CD4-positive, CD25-positive, alpha-beta regulatory T cell (primary cell): ENCODE data around the gene STOML1. TPM values are rescaled to one million over a fixed set of nuclear protein-coding genes. Genes with fewer than 3 reads are reported as not detected.
"Not testable (repeated sequence)": the region's sequence is repeated elsewhere in the genome, so short reads cannot be mapped to it uniquely, and the experiment has no call there.

ENCODE experiments used
- ATAC-seq, 2 donors: fragments of 150-1000 bp; cut with Tn5 transposase; one replicate each; pipeline ENCODE4 v1.10.0; 2021; ENCODE audit warnings: low read depth in 2 of 2, moderate number of reproducible peaks in 2 of 2, moderate library complexity in 1 of 2
- DNase-seq, 3 donors: peaks; one replicate each; pipeline versions ENCODE4 v3.0.0 to v3.0.0-alpha.2; 2012 to 2022; ENCODE audit warnings: mixed read lengths in 1 of 3
- H3K27ac ChIP-seq: one replicate; pipeline ENCODE4 v1.7.0; 2013; ENCODE audit warnings: mild to moderate bottlenecking, low read length; ENCODE audit not compliant: insufficient read depth, poor library complexity, severe bottlenecking
- H3K27me3 ChIP-seq: one replicate; pipeline ENCODE4 v1.7.0; 2013; ENCODE audit warnings: low read length; ENCODE audit not compliant: control insufficient read depth, insufficient read depth
- H3K36me3 ChIP-seq: one replicate; pipeline ENCODE4 v1.7.0; 2013; ENCODE audit warnings: mild to moderate bottlenecking, low read length, moderate library complexity; ENCODE audit not compliant: control insufficient read depth, insufficient read depth
- H3K4me1 ChIP-seq: 2 replicates; pipeline ENCODE4 v1.7.0; 2013; ENCODE audit warnings: mild to moderate bottlenecking, low read length; ENCODE audit not compliant: insufficient read depth, control insufficient read depth, poor library complexity, severe bottlenecking
- H3K4me3 ChIP-seq: one replicate; pipeline ENCODE4 v1.7.0; 2013; ENCODE audit warnings: low read depth, mild to moderate bottlenecking, low read length, moderate library complexity
- H3K9me3 ChIP-seq, 2 experiments: 1 replicate in 1 of 2; 2 replicates in 1 of 2; pipeline ENCODE4 v1.7.0; 2013; ENCODE audit warnings: low read length in 2 of 2, mild to moderate bottlenecking in 1 of 2, moderate library complexity in 1 of 2; ENCODE audit not compliant: control insufficient read depth in 2 of 2
- H3K27ac Mint-ChIP-seq, 3 donors: one replicate each; pipeline ENCODE4 v1.8.0; 2020 to 2022; ENCODE audit warnings: mild to moderate bottlenecking in 3 of 3, mixed read lengths in 3 of 3, moderate library complexity in 2 of 3
- H3K27me3 Mint-ChIP-seq: one replicate; pipeline ENCODE4 v1.8.0; 2022; ENCODE audit warnings: mild to moderate bottlenecking, mixed read lengths
- H3K36me3 Mint-ChIP-seq: one replicate; pipeline ENCODE4 v1.8.0; 2020; ENCODE audit warnings: mixed read lengths
- H3K4me1 Mint-ChIP-seq, 4 donors: one replicate each; pipeline ENCODE4 v1.8.0; 2020 to 2022; ENCODE audit warnings: mixed read lengths in 4 of 4, mild to moderate bottlenecking in 1 of 4
- H3K4me3 Mint-ChIP-seq, 4 donors: one replicate each; pipeline ENCODE4 v1.8.0; 2020 to 2022; ENCODE audit warnings: mild to moderate bottlenecking in 4 of 4, mixed read lengths in 4 of 4, moderate library complexity in 3 of 4
- H3K9me3 Mint-ChIP-seq, 7 donors: one replicate each; pipeline ENCODE4 v1.8.0; 2020 to 2022; ENCODE audit warnings: mixed read lengths in 7 of 7, mild to moderate bottlenecking in 3 of 7, moderate library complexity in 2 of 7
- polyA plus RNA-seq, 4 donors: library from polyadenylated mRNA; unstranded; fragments of 300-500 nt; fragmentation: Illumina TruSeq; gene quantifications; one replicate each; pipeline ENCODE4 v1.2.3, GENCODE V29; 2021
- total RNA-seq: library from RNA; stranded (reverse); gene quantifications from one replicate; pipeline ENCODE4 v1.2.3, GENCODE V29; 2022

STOML1 gene
- total and polyA plus RNA-seq, 5 donors from 2014 or later, result 5.9 to 11.4 (median 9.7) TPM

- Mint-ChIP-seq H3K36me3 (peaks cover 23% of the 10 kb centered on the region), H3K4me3 (no peak overlapping the region), H3K27ac (no peak overlapping the region), H3K27me3 (no peaks in the 10 kb centered on the region), H3K4me1 (peaks cover 0 to 20% (median 2%) of the 10 kb centered on the region in 4 donors), H3K9me3 (no peaks in the 10 kb centered on the region)
- Histone ChIP-seq H3K9me3 (no peaks in the 10 kb centered on the region), H3K36me3 (peaks cover 6% of the 10 kb centered on the region), H3K4me1 (no peaks in the 10 kb centered on the region), H3K27ac (no peak overlapping the region), H3K27me3 (no peaks in the 10 kb centered on the region), H3K4me3 (no peak overlapping the region)
- no peak for DNase-seq
- no peak for ATAC-seq
Observed at GRCh38 chr15:73983211-73983727, 8.8 kb downstream of the STOML1 start.

DNA sequence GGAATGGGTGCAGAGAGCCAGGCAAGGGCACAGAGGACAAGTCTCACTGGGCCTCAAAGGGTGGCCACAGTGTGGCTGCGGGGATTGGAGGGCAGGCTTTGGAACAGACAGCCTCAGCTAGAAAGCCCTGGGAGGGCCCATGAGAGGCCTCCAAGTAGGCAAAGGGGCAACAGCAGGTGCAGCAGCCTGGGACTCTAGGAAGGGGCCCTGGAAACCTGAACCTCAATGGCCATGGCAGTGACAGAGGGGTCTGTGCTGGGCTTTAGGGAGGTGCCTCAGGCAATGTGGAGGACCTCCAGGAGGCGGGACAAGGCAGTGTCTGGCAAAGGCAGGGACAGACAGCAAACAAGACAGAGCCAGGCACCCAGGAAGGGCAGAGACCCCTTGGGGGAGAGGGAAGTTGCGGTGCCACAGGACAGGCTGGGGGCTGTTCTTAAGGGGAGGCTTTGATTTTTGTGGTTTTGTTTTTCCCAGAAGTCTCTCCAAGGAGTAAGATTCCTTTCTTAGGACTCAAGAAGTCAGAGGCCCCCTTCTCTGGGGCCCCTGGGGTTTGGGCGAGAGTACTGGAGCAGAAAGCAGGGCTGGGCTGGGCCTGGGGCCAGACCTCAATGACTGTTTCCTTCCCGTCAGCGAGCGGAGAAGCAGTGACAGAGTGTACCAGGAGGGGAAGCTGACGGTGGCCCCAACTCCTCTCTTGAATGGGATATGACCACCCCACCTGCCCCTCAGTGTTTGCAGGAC, 9.7 kb downstream of the STOML1 start:
- Histone ChIP-seq H3K27ac (no peak overlapping the region), H3K4me3 (no peak overlapping the region)
- peaks cover 0 to 19% (median 2%) of the 10 kb centered on the region in 4 donors for H3K4me1 Mint-ChIP-seq

GRCh38 chr15:73981761-73982221, 10.3 kb downstream of the STOML1 start:
- peak overlapping the region in 1 of 3 donors; percentile 76 for H3K27ac Mint-ChIP-seq
- peaks cover 6% of the 10 kb centered on the region for H3K36me3 ChIP-seq
- peaks cover 5% of the 10 kb centered on the region for H3K27me3 Mint-ChIP-seq
- H3K27ac ChIP-seq, result no peak overlapping the region
- H3K4me1 ChIP-seq, result no peaks in the 10 kb centered on the region
- no peak overlapping the region for H3K4me3 ChIP-seq
- no peaks in the 10 kb centered on the region for H3K9me3 ChIP-seq
- peak overlapping the region in 1 of 4 donors; percentile 14 for H3K4me3 Mint-ChIP-seq
- H3K27me3 ChIP-seq, result peaks cover 2% of the 10 kb centered on the region
- peaks cover 16% of the 10 kb centered on the region for H3K36me3 Mint-ChIP-seq
- no peak for DNase-seq
- H3K4me1 Mint-ChIP-seq, result peaks cover 0 to 17% (median 2%) of the 10 kb centered on the region in 4 donors
- ATAC-seq, result no peak
- H3K9me3 Mint-ChIP-seq, result no peaks in the 10 kb centered on the region

More for the DNA sequence above, 9.7 kb downstream of the STOML1 start:
- peak in 1 of 2 donors; percentile 55 for ATAC-seq
- DNase-seq, result no peak
- Histone ChIP-seq H3K36me3 (peaks cover 6% of the 10 kb centered on the region), H3K4me1 (no peaks in the 10 kb centered on the region), H3K9me3 (no peaks in the 10 kb centered on the region), H3K27me3 (no peaks in the 10 kb centered on the region)
- Mint-ChIP-seq H3K4me3 (peak overlapping the region in 1 of 4 donors; percentile 14), H3K27me3 (peaks cover 5% of the 10 kb centered on the region), H3K36me3 (peaks cover 21% of the 10 kb centered on the region), H3K27ac (no peak overlapping the region), H3K9me3 (no peaks in the 10 kb centered on the region)

GRCh38 chr15:73979636-73980035, 12.5 kb downstream of the STOML1 start:
- H3K27ac Mint-ChIP-seq, result no peak overlapping the region
- no peak overlapping the region for H3K4me3 Mint-ChIP-seq
- H3K9me3 Mint-ChIP-seq, result no peaks in the 10 kb centered on the region

DNA sequence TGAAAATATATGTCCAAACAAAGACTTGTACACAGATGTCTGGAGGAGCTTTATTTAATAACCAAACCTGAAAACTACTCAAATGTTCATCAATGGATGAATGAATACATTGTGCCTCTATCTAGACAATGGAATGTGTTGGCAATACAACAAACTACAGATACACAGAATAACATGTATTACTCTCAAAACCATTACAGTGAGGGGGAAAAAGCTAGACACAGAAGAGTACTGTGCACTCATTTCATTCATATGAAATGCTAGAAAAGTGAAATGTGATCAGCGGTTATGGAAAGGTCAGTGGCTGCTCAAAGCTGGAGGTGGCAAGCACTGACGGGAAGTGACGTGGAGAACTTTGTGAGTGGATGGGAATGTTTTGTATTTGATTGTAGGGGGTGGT, 13.2 kb downstream of the STOML1 start:
- Mint-ChIP-seq H3K27me3 (peaks cover 31% of the 10 kb centered on the region), H3K36me3 (no peaks in the 10 kb centered on the region), H3K4me3 (no peak overlapping the region), H3K9me3 (no peaks in the 10 kb centered on the region), H3K27ac (no peak overlapping the region), H3K4me1 (peaks cover 3 to 28% (median 7%) of the 10 kb centered on the region in 4 donors)
- H3K27ac ChIP-seq, result no peak overlapping the region
- peaks cover 3% of the 10 kb centered on the region for H3K36me3 ChIP-seq
- DNase-seq, result no peak
- ATAC-seq, result no peak
- no peaks in the 10 kb centered on the region for H3K4me1 ChIP-seq
- H3K4me3 ChIP-seq, result no peak overlapping the region
- no peaks in the 10 kb centered on the region for H3K9me3 ChIP-seq
- H3K27me3 ChIP-seq, result peaks cover 7% of the 10 kb centered on the region

More at GRCh38 chr15:73979636-73980035, 12.5 kb downstream of the STOML1 start:
- Mint-ChIP-seq H3K36me3 (peaks cover 5% of the 10 kb centered on the region), H3K27me3 (peaks cover 27% of the 10 kb centered on the region), H3K4me1 (peaks cover 3 to 22% (median 5%) of the 10 kb centered on the region in 4 donors)
- Histone ChIP-seq H3K27ac (no peak overlapping the region), H3K9me3 (no peaks in the 10 kb centered on the region), H3K36me3 (peaks cover 6% of the 10 kb centered on the region), H3K27me3 (peaks cover 5% of the 10 kb centered on the region), H3K4me1 (no peaks in the 10 kb centered on the region), H3K4me3 (no peak overlapping the region)
- DNase-seq (no peak), ATAC-seq (no peak)

DNA sequence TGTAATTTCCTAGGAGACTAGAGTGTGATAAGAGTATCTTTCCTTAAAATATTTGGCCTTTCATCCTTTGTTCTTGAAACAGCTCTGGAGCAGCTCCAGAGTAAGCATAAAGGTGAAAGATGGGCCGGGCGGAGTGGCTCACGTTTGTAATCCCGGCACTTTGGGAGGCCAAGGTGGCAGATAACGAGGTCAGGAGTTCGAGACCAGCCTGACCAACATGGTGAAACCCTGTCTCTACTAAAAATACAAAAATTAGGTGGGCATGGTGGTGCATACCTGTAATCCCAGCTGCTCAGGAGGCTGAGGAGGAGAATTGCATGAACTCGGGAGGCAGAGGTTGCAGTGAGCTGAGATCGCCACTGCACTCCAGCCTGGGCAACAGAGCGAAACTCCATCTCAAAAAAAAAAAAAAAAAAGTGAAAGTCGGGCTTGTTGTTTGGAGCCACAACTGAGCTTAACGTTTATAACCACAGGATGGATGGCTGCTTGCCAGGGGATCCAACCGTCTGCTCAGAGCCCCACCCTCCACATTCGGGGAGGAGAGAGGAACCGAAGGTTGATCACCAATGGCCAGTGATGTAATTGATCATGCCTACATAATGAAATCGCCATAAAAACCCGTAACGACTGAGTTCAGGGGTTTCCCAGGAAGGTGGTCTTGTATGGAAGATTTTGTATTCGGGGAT, 16.5 kb downstream of the STOML1 start:
- H3K4me3 Mint-ChIP-seq, H3K36me3 Mint-ChIP-seq, H3K9me3 Mint-ChIP-seq, H3K27ac ChIP-seq, ATAC-seq, H3K27ac Mint-ChIP-seq, H3K27me3 ChIP-seq, H3K9me3 ChIP-seq, H3K4me3 ChIP-seq, H3K4me1 ChIP-seq, H3K36me3 ChIP-seq: not testable (repeated sequence)
- DNase-seq, result peak in 1 of 3 donors; percentile 50
- Mint-ChIP-seq H3K4me1 (peaks cover 0 to 21% (median 10%) of the 10 kb centered on the region in 4 donors), H3K27me3 (peaks cover 31% of the 10 kb centered on the region)

- not testable (repeated sequence) for H3K9me3 ChIP-seq, H3K4me1 ChIP-seq, DNase-seq, H3K36me3 Mint-ChIP-seq, H3K4me3 ChIP-seq, H3K27me3 ChIP-seq, H3K9me3 Mint-ChIP-seq, H3K27ac ChIP-seq, H3K36me3 ChIP-seq, H3K4me3 Mint-ChIP-seq, H3K27ac Mint-ChIP-seq, ATAC-seq
- H3K4me1 Mint-ChIP-seq, result peaks cover 0 to 21% (median 10%) of the 10 kb centered on the region in 4 donors
- H3K27me3 Mint-ChIP-seq, result peaks cover 31% of the 10 kb centered on the region
Observed at GRCh38 chr15:73973683-73974200, 18.4 kb downstream of the STOML1 start.
